Activated B cell treated with CpG ODN at 0.5 μM for 24 hours (primary cell): ENCODE results near the gene STARD10. TPM values are rescaled to one million over a fixed set of nuclear protein-coding genes. Genes with fewer than 3 reads are reported as not detected.

Experiments used
- ATAC-seq: fragments of 200-7000 bp; cut with Tn5 transposase; one replicate; pipeline ENCODE4 v1.10.0; 2021; ENCODE audit warnings: low read depth, mild to moderate bottlenecking, moderate library complexity
- CTCF ChIA-PET: fragments of 350-600 bp; sonication (Branson Sonifier 250); formaldehyde crosslinking; loops from one replicate; lab custom pipeline; 2021; ENCODE audit warnings: antibody characterized with exemption; lab: Charles Lee
- POLR2A ChIA-PET: fragments of 350-600 bp; sonication (Branson Sonifier 250); formaldehyde crosslinking; loops from one replicate; lab custom pipeline; 2021; ENCODE audit warnings: antibody characterized with exemption; lab: Charles Lee
- DNase-seq: peaks from one replicate; pipeline ENCODE4 v3.0.0; 2022
- H3K27ac Mint-ChIP-seq: one replicate; pipeline ENCODE4 v1.8.0; 2020; ENCODE audit warnings: mixed read lengths
- H3K27me3 Mint-ChIP-seq: one replicate; pipeline ENCODE4 v1.8.0; 2021; ENCODE audit warnings: mixed read lengths
- H3K36me3 Mint-ChIP-seq: one replicate; pipeline ENCODE4 v1.8.0; 2021; ENCODE audit warnings: low read depth, mixed read lengths
- H3K4me1 Mint-ChIP-seq: one replicate; pipeline ENCODE4 v1.8.0; 2021; ENCODE audit warnings: mixed read lengths
- H3K4me3 Mint-ChIP-seq: one replicate; pipeline ENCODE4 v1.8.0; 2020; ENCODE audit warnings: mild to moderate bottlenecking, mixed read lengths
- H3K9me3 Mint-ChIP-seq: one replicate; pipeline ENCODE4 v1.8.0; 2020; ENCODE audit warnings: mixed read lengths
- intact Hi-C: fragments of 100-400 bp; cut with micrococcal nuclease; formaldehyde crosslinking; loops from one replicate; pipeline ENCODE4 v1.15.1; 2024
- total RNA-seq: library from RNA; stranded (reverse); gene quantifications from 2 replicates; pipeline ENCODE4 v1.2.3, GENCODE V29; 2022
- TF ChIP-seq, protein P1 (sequence below): fragments of 200-600 bp; IDR thresholded peaks from one replicate; pipeline ENCODE4 v1.8.0; 2022; ENCODE audit warnings: antibody characterized with exemption, mild to moderate bottlenecking

The STARD10 gene
- total RNA-seq, 1 donor from 2014 or later: 42.6 TPM

DNA sequence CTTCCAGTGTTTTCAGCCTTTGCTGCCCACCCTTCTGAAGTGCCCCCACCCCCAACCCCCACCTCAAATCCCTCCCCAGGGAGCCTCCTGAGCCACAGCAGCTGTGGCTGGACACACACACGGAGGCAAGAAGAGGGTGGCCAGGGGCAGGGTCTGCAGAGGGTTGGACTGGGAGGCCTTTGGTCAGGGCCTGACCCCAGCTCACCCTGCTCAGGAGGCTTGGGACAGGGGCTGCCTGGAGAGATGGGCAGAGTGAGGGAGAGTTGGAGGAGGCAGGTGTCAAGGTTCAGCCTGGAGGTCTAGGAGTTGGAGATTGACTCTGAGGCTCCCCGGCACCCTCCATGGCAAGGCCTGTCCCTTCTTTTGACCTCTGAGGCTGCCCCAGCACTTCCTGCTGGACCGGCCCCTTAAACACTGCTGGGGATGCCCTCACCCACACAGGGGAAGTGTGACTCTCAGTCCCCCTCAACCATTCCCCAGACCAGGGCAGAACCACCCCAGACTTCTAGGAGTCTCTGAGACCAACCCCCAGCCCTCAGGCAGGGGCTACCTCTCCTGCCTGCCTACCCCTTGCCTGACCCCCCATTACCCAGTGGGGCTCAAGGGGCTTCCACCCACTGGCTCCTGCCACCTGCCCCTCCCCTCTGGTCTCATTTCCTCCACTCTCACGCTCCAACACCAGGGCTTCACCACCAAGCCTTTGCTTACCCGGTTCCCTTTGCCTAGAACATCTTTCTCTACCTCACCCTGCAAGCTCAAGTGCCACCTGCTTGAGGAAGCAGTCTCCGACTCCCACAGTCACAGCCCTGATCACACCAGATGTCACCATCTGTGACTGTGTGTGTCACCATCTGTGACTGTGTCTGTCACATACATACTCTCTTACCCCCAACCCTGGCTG, 50.3 kb downstream of the STARD10 start:
- ChIA-PET POLR2A (interaction anchor here (0.5 to 1.3 kb wide), 10 partner anchors 9 to 399 kb away, joined by 3 to 11 read pairs (median 3); partner anchors contain the start of genes ARAP1 and FCHSD2), CTCF (interaction anchor here (1.1 kb wide), 1 partner anchor 18 kb away, joined by 8 read pairs; no protein-coding TSS in a partner anchor)
- intact Hi-C loops: loop anchor here (1.0 kb wide), 2 partner anchors 7 to 9 kb away; partner anchors contain the start of gene ARAP1
- Mint-ChIP-seq H3K27me3 (no peaks in the 10 kb centered on the region), H3K4me3 (peak overlapping the region; percentile 44), H3K36me3 (peaks cover 7% of the 10 kb centered on the region), H3K4me1 (peaks cover 94% of the 10 kb centered on the region), H3K9me3 (no peaks in the 10 kb centered on the region), H3K27ac (peak overlapping the region; percentile 99)
- ATAC-seq (peak; percentile 85), DNase-seq (peak; percentile 51)
- TF ChIP-seq, protein P1, sequence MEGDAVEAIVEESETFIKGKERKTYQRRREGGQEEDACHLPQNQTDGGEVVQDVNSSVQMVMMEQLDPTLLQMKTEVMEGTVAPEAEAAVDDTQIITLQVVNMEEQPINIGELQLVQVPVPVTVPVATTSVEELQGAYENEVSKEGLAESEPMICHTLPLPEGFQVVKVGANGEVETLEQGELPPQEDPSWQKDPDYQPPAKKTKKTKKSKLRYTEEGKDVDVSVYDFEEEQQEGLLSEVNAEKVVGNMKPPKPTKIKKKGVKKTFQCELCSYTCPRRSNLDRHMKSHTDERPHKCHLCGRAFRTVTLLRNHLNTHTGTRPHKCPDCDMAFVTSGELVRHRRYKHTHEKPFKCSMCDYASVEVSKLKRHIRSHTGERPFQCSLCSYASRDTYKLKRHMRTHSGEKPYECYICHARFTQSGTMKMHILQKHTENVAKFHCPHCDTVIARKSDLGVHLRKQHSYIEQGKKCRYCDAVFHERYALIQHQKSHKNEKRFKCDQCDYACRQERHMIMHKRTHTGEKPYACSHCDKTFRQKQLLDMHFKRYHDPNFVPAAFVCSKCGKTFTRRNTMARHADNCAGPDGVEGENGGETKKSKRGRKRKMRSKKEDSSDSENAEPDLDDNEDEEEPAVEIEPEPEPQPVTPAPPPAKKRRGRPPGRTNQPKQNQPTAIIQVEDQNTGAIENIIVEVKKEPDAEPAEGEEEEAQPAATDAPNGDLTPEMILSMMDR: no peak

DNA sequence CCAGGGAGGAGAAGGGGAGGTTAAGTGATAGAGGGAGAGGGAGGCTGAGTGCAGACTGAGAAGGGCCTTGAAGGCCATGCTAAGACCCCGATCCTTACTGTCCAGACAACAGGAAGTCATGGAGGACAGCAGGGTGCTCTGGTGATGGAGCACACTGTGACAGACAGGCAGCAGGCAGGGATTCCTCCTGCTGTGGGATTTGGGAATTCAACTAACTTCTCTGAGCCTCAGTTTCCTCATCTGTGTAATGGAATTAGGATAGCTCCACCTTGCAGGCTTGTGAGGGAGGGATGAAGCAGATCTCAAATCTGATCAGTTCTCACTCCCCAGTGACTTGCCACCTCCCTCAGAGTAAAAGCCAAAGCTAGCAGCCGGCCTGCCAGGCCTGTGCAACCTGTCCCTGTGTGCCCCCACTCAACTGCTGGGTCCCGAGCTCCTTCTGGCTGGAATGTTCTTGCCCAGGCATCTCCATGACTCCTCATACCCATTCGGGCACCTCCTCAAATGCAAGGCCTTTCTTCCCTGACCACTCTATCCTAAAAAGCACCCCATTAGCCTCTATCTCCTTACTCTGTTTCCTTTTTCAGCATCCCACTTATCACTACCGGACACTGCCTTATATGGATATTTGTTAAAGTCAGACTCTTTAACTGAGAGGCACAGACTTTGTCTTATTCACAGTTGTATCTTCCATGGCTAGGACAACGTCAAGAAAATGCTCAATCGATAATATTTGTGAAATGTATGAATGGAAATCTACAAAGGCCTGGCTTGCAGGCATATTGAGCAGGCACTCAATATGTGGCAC, 51.1 kb downstream of the STARD10 start:
- Mint-ChIP-seq H3K27ac (peak overlapping the region; percentile 99), H3K4me1 (peaks cover 96% of the 10 kb centered on the region), H3K4me3 (peak overlapping the region; percentile 32), H3K9me3 (no peaks in the 10 kb centered on the region), H3K27me3 (no peaks in the 10 kb centered on the region), H3K36me3 (peaks cover 3% of the 10 kb centered on the region)
- intact Hi-C loops: no loop called here
- DNase-seq (no peak), ATAC-seq (no peak)
- TF ChIP-seq, protein P1: no peak
- CTCF ChIA-PET: no interaction called here
- POLR2A ChIA-PET: interaction anchor here (1.3 to 2.0 kb wide), 3 partner anchors 10 to 73 kb away, joined by 4 to 11 read pairs (median 7); partner anchors contain the start of gene ARAP1

GRCh38 chr11:72741849-72742512, 51.9 kb downstream of the STARD10 start:
- no peaks in the 10 kb centered on the region for H3K9me3 Mint-ChIP-seq
- H3K4me3 Mint-ChIP-seq: peak overlapping the region; percentile 39
- ATAC-seq: no peak
- peak overlapping the region; percentile 99 for H3K27ac Mint-ChIP-seq
- TF ChIP-seq, protein P1: no peak
- peaks cover 96% of the 10 kb centered on the region for H3K4me1 Mint-ChIP-seq
- intact Hi-C loops: no loop called here
- peaks cover 7% of the 10 kb centered on the region for H3K36me3 Mint-ChIP-seq
- DNase-seq: no peak
- CTCF ChIA-PET: no interaction called here
- POLR2A ChIA-PET: interaction anchor here (1.5 to 2.0 kb wide), 2 partner anchors 45 to 73 kb away, joined by 4 to 7 read pairs; no protein-coding TSS in a partner anchor
- no peaks in the 10 kb centered on the region for H3K27me3 Mint-ChIP-seq

GRCh38 chr11:72741429-72741833, 52.4 kb downstream of the STARD10 start:
- no peak for ATAC-seq
- Mint-ChIP-seq H3K36me3 (peaks cover 10% of the 10 kb centered on the region), H3K27me3 (no peaks in the 10 kb centered on the region), H3K27ac (peak overlapping the region; percentile 99), H3K4me3 (peak overlapping the region; percentile 62), H3K9me3 (no peaks in the 10 kb centered on the region), H3K4me1 (peaks cover 97% of the 10 kb centered on the region)
- POLR2A ChIA-PET: interaction anchor here (0.6 to 2.4 kb wide), 5 partner anchors 16 to 314 kb away, joined by 3 to 10 read pairs (median 5); partner anchors contain the start of gene STARD10
- no peak for DNase-seq
- TF ChIP-seq, protein P1: no peak
- CTCF ChIA-PET: interaction anchor here (1.9 kb wide), 1 partner anchor 49 kb away, joined by 5 read pairs; no protein-coding TSS in a partner anchor
- intact Hi-C loops: no loop called here
